ENCODE measurements around the gene CDH8.

CDH8 gene

DNA sequence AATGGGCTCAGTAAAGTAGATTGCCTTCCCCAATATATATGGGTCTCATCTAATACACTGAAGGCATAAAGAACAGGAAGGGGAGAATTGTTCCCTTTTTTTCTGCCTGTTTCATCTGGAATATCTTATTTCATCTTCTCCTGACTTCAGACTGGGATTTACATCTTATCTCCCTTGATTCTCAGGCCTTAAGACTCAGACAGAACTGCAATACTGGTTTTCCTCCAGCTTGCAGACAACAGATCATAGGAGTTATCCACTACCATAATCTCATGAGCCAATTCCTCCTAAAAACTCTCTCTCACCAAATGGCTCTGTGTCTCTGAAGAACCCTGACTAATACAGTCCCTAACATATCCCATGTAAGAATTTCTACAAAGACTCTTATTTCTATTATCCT lies 390.7 kb downstream of the CDH8 start:
- H3K4me1 ChIP-seq (ENCODE audit: control insufficient read depth, insufficient read depth, low read length): no peaks in the 10 kb centered on the region
- H3K36me3 ChIP-seq (ENCODE audit: control insufficient read depth, insufficient read depth, low read length): no peaks in the 10 kb centered on the region
- H3K9me3 ChIP-seq (ENCODE audit: control insufficient read depth, low read length): no peaks in the 10 kb centered on the region
- no peak overlapping the region for H3K4me3 ChIP-seq (ENCODE audit: low read length)
- no peak overlapping the region for H3K9ac ChIP-seq (ENCODE audit: low read length)
- no peaks in the 10 kb centered on the region for H3K27me3 ChIP-seq (ENCODE audit: control insufficient read depth, insufficient read depth, low read length)

DNA sequence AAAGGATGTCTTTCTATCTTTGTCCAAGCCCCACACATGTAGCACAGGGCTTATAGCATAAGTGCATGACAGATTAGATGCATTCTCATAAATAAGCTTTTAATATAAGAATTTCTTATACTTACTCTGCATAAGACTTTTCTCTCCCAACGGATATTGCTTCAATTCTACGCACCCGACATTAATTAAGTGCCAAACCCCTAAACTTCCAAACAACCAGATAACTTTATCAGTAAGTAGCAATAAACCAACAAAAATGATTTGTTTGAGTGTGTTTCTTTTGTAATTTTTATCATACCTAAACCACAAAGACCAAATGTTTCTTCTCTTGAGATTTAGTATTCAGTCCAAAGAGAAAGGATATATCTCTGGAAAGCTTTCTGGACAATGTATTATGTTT lies 391.5 kb downstream of the CDH8 start:
- Histone ChIP-seq H3K36me3 (ENCODE audit: control insufficient read depth, insufficient read depth, low read length) (no peaks in the 10 kb centered on the region), H3K9me3 (ENCODE audit: control insufficient read depth, low read length) (no peaks in the 10 kb centered on the region), H3K4me1 (ENCODE audit: control insufficient read depth, insufficient read depth, low read length) (no peaks in the 10 kb centered on the region), H3K27me3 (ENCODE audit: control insufficient read depth, insufficient read depth, low read length) (no peaks in the 10 kb centered on the region), H3K4me3 (ENCODE audit: low read length) (no peak overlapping the region), H3K9ac (ENCODE audit: low read length) (no peak overlapping the region)

DNA sequence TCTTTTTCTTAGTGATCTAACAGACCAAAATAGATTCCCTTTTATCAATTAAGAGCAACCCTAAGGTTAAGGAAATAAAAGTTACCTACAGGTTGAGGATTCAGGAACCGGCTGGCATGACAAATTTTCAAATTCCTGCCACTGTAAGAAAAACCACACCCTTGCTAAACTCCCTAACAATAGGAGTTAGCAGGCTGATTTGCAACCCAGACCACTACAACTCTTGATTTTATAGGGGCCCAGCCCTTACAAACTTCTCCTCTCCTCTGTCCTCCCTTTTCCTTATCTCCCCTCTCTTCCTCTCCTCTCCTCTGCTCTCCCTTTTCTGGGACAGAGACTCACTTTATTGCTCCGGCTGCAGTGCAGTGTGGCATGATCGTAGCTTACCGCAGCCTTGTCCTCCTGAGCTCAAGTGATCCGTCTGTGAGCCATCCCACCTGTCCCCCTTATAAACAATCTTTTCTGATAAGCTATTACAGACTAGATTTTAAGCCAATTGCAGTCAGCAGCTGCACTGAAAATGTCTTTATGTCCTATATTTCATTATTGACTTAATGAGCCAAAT lies 418.9 kb downstream of the CDH8 start:
- H3K9ac ChIP-seq (ENCODE audit: low read length): no peak overlapping the region
- H3K4me1 ChIP-seq (ENCODE audit: control insufficient read depth, insufficient read depth, low read length): no peaks in the 10 kb centered on the region
- no peak overlapping the region for H3K4me3 ChIP-seq (ENCODE audit: low read length)
- no peaks in the 10 kb centered on the region for H3K36me3 ChIP-seq (ENCODE audit: control insufficient read depth, insufficient read depth, low read length)
- H3K27me3 ChIP-seq (ENCODE audit: control insufficient read depth, insufficient read depth, low read length): no peaks in the 10 kb centered on the region
- H3K9me3 ChIP-seq (ENCODE audit: control insufficient read depth, low read length): no peaks in the 10 kb centered on the region

DNA sequence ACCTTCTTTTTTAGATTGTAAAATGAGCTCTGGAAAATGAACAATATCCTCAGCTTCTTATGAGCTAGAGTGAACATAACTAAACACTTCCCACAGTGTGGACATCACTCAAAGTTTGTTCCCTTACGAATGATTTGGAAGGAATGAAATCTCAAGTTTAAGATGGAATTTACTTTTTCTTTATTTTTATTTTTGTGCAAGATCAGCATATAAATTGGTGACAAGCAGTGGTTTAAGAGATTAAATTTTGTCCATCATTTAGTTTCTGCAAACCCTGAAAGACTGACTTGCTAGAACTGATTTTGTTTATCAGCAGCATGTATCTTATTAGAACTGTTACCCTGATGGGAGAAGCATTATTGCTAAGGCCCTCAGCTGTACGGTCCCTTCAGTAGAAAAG lies 420.1 kb downstream of the CDH8 start:
- H3K4me1 ChIP-seq (ENCODE audit: control insufficient read depth, insufficient read depth, low read length): no peaks in the 10 kb centered on the region
- H3K27me3 ChIP-seq (ENCODE audit: control insufficient read depth, insufficient read depth, low read length): no peaks in the 10 kb centered on the region
- H3K36me3 ChIP-seq (ENCODE audit: control insufficient read depth, insufficient read depth, low read length): no peaks in the 10 kb centered on the region
- H3K4me3 ChIP-seq (ENCODE audit: low read length): no peak overlapping the region
- H3K9ac ChIP-seq (ENCODE audit: low read length): no peak overlapping the region
- no peaks in the 10 kb centered on the region for H3K9me3 ChIP-seq (ENCODE audit: control insufficient read depth, low read length)

DNA sequence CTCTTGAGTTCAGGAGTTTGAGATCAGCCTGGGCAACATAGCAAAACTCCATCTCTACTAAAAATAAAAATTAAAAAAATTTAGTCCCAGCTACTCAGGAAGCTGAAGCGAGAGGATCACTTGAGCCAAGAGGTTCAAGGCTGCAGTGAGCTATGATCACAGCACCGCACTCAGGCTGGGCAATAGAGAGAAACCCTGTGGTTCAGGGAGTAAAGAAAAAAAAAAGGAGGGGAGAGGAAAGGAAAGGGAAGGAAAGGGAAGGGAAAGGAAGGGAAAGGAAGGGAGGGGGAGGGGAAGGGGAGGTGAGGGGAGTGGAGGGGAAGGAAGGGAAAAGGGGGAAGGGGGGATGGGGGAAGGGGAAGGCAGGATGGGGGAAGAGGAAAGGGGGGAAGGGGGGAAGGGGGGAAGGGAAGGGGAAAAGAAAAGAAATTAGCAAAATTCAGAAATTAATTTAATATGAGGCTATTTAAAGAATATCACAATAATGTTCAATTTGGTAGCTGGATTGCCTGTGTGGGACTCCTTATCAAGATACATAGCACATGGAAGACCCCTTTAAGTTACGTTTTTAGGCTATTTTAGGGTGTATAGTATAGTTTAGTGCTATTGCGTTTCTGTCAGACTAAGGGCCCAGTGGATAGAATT lies 424.3 kb downstream of the CDH8 start:
- Histone ChIP-seq H3K36me3 (ENCODE audit: control insufficient read depth, insufficient read depth, low read length) (no peaks in the 10 kb centered on the region), H3K27me3 (ENCODE audit: control insufficient read depth, insufficient read depth, low read length) (no peaks in the 10 kb centered on the region), H3K4me1 (ENCODE audit: control insufficient read depth, insufficient read depth, low read length) (no peaks in the 10 kb centered on the region), H3K9ac (ENCODE audit: low read length) (no peak overlapping the region), H3K9me3 (ENCODE audit: control insufficient read depth, low read length) (no peaks in the 10 kb centered on the region), H3K4me3 (ENCODE audit: low read length) (no peak overlapping the region)

DNA sequence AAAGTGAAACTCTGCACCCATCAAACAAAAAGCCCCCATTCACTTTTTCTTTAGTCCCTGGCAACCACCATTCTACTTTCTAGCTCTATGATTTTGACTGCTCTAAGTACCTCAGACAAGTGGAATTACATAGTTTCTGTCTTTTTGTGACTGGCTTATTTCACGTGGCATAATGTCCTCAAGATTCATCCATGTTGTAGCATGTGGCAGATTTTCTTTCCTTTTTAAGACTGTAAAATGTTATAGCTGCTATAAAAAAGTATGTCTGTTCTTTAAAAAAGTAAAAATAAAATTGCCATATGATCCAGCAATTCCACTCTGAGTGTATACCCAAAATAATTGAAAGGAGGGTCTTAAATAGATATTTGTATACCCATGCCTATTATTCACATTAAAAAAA lies 429.7 kb downstream of the CDH8 start:
- Histone ChIP-seq H3K27me3 (ENCODE audit: control insufficient read depth, insufficient read depth, low read length) (no peaks in the 10 kb centered on the region), H3K4me1 (ENCODE audit: control insufficient read depth, insufficient read depth, low read length) (no peaks in the 10 kb centered on the region), H3K36me3 (ENCODE audit: control insufficient read depth, insufficient read depth, low read length) (no peaks in the 10 kb centered on the region), H3K9ac (ENCODE audit: low read length) (no peak overlapping the region), H3K9me3 (ENCODE audit: control insufficient read depth, low read length) (no peaks in the 10 kb centered on the region), H3K4me3 (ENCODE audit: low read length) (no peak overlapping the region)
